Body of pancreas (tissue), 4 donors: ENCODE measurements around the gene HKDC1.

ENCODE experiments used
- CTCF ChIP-seq, 7 experiments: fragments of 450-650 bp in 4 of 7; fragments of 200-600 bp in 3 of 7; sonication (generic) in 3 of 7; IDR thresholded peaks; one replicate each; pipeline ENCODE4 v1.5.1; 2016 to 2019; ENCODE audit warnings: antibody characterized with exemption in 7 of 7
- POLR2A ChIP-seq, 3 donors: fragments of 450-650 bp; IDR thresholded peaks; one replicate each; pipeline ENCODE4 v1.6.1; 2016; ENCODE audit warnings: antibody characterized with exemption in 3 of 3, mild to moderate bottlenecking in 2 of 3

GRCh38 chr10:69240455-69240854, 20.3 kb downstream of the HKDC1 start:
- TF ChIP-seq CTCF (IDR thresholded peaks at IDR 0.05) (no peak), POLR2A (IDR thresholded peaks at IDR 0.05) (no peak)
